Ovary (tissue), 3 donors: ENCODE results near the gene SETD2.

Source experiments
- CTCF ChIP-seq, 3 donors: fragments of 450-650 bp in 2 of 3; fragments of 200-600 bp in 1 of 3; IDR thresholded peaks; one replicate each; pipeline versions ENCODE4 v1.5.1 to v1.8.0; 2016 to 2022; ENCODE audit warnings: antibody characterized with exemption in 3 of 3, mild to moderate bottlenecking in 1 of 3
- EP300 ChIP-seq: sonication (generic); formaldehyde crosslinking; IDR thresholded peaks from one replicate; pipeline ENCODE4 v1.6.1; 2017; ENCODE audit warnings: antibody characterized with exemption
- POLR2A ChIP-seq: fragments of 450-650 bp; IDR thresholded peaks from one replicate; pipeline ENCODE4 v1.6.1; 2017; ENCODE audit warnings: antibody characterized with exemption, mild to moderate bottlenecking, moderate library complexity
- donor health status: DM: no; HTN: no; CAD: no.

DNA sequence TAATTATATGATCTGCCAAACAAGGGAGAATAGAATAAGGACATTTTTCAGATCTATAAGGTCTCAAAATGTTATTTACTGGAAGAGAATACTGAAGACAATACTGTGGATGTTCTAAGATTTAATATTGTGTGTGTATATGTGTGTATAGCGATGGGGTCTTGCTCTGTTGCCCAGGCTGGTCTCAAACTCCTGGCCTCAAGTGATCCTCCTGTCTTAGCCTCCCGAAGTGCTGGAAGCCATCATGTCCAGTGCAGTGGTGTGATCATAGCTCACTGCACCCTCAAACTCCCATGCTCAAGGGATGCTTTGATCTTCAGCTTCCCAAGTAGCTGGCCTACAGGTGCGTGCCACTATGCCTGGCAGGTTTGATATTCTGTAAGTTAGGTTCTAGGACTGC, 93.1 kb downstream of the SETD2 start:
- TF ChIP-seq CTCF (IDR thresholded peaks at IDR 0.05), result no peak
- no peak for TF ChIP-seq POLR2A
- no peak for TF ChIP-seq EP300
